NOMO-1 treated with dmso at 0.1 percent for 144 hours (cell line): ENCODE measurements around the gene PCBD1.
"Not testable (repeated sequence)": the region's sequence is repeated elsewhere in the genome, so short reads cannot be mapped to it uniquely, and the experiment has no call there.

ENCODE experiments used
- DNase-seq: peaks from one replicate; lab custom pipeline; 2025; ENCODE audit not compliant: unreplicated experiment; lab: John Stamatoyannopoulos, UW

Gene PCBD1

GRCh38 chr10:70879207-70879606 is 9.2 kb downstream of the PCBD1 start:
- no peak for DNase-seq

GRCh38 chr10:70874061-70874460 is 14.3 kb downstream of the PCBD1 start:
- DNase-seq: no peak

GRCh38 chr10:70872291-70872690 is 16.1 kb downstream of the PCBD1 start:
- no peak for DNase-seq

GRCh38 chr10:70866424-70866823 is 21.9 kb downstream of the PCBD1 start:
- peak; percentile 30 for DNase-seq

- DNase-seq: no peak
These were observed 23.4 kb downstream of the PCBD1 start for GRCh38 chr10:70864935-70865334.

- DNase-seq: no peak
These were observed 24.8 kb downstream of the PCBD1 start for GRCh38 chr10:70863470-70864160.

- DNase-seq: not testable (repeated sequence)
These were observed 26.7 kb downstream of the PCBD1 start for GRCh38 chr10:70861495-70862197.

- no peak for DNase-seq
These were observed 29.6 kb downstream of the PCBD1 start for GRCh38 chr10:70858759-70859158.

GRCh38 chr10:70856454-70856853 is 31.9 kb downstream of the PCBD1 start:
- DNase-seq: no peak

GRCh38 chr10:70853457-70853856 is 34.9 kb downstream of the PCBD1 start:
- DNase-seq: no peak

GRCh38 chr10:70853038-70853437 is 35.3 kb downstream of the PCBD1 start:
- DNase-seq: no peak

- DNase-seq: no peak
These were observed 36.5 kb downstream of the PCBD1 start for GRCh38 chr10:70851597-70852475.

- DNase-seq: no peak
These were observed 38.3 kb downstream of the PCBD1 start for GRCh38 chr10:70850097-70850496.

- no peak for DNase-seq
These were observed 38.8 kb downstream of the PCBD1 start for GRCh38 chr10:70849582-70850016.

- DNase-seq: no peak
These were observed 40.6 kb downstream of the PCBD1 start for GRCh38 chr10:70847659-70848360.

- DNase-seq: no peak
These were observed 41.6 kb downstream of the PCBD1 start for GRCh38 chr10:70846795-70847194.

- no peak for DNase-seq
These were observed 42.5 kb downstream of the PCBD1 start for GRCh38 chr10:70845816-70846215.

- DNase-seq: no peak
These were observed 43.1 kb downstream of the PCBD1 start for GRCh38 chr10:70845256-70845655.

GRCh38 chr10:70843776-70844489 is 44.4 kb downstream of the PCBD1 start:
- no peak for DNase-seq

GRCh38 chr10:70843333-70843732 is 45.0 kb downstream of the PCBD1 start:
- no peak for DNase-seq
